Measurements from ENCODE around the gene ITPK1.
A peak's percentile ranks its signal among the peaks of the same experiment; 100 is the strongest.
"Not testable (repeated sequence)": the region's sequence is repeated elsewhere in the genome, so short reads cannot be mapped to it uniquely, and the experiment has no call there.

The ITPK1 gene

DNA sequence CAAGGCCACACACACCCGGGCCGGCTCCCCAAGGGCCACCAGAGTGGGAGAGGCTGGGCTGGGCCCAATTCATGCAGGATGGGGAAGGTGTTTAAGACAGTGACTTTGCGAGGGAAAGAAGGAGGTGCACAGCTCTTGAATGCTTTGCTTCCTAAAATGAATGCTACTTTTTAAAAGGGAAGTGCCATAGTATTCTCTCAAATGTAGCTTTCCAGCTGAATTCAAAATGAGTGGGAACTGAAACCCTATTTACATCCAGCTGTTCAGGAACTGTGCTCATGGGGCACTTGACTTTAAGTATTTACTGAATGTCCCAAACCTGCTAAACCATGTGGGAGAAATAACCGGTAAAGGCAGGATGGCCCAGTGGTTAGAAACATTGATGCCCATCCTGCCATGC lies 7.6 kb downstream of the ITPK1 start:
- no peaks in the 10 kb centered on the region for H3K27me3 ChIP-seq (ENCODE audit: control insufficient read depth, insufficient read depth, low read length)
- no peak overlapping the region for H3K4me3 ChIP-seq (ENCODE audit: low read length)
- H3K9ac ChIP-seq (ENCODE audit: low read length) = no peak overlapping the region
- H3K36me3 ChIP-seq (ENCODE audit: control insufficient read depth, insufficient read depth, low read length) = no peaks in the 10 kb centered on the region
- no peak overlapping the region for H3K27ac ChIP-seq (ENCODE audit: low read depth, low read length)
- no peaks in the 10 kb centered on the region for H3K4me1 ChIP-seq (ENCODE audit: control insufficient read depth, insufficient read depth, low read length)

DNA sequence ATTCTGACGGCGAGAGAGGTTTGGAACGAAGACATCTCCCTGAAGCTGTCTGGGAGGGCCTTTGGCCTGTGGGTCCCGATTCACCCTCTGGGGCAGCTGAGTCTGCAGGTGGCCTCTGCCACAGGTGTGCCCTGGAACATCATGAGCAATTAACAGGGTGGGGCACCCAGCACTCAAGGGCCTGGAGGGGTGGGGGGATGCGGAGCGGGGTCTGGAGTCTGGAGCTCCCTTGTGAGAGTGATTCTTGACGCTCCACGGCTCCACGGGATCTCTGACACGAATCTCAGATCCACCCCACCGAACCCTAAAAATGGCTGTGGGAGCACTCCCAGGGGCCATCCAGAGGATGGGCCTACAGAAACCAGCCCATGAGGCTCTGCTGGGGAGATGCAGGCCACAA lies 8.3 kb downstream of the ITPK1 start:
- H3K36me3 ChIP-seq (ENCODE audit: control insufficient read depth, insufficient read depth, low read length) = no peaks in the 10 kb centered on the region
- no peak overlapping the region for H3K27ac ChIP-seq (ENCODE audit: low read depth, low read length)
- H3K4me3 ChIP-seq (ENCODE audit: low read length) = no peak overlapping the region
- no peaks in the 10 kb centered on the region for H3K4me1 ChIP-seq (ENCODE audit: control insufficient read depth, insufficient read depth, low read length)
- H3K27me3 ChIP-seq (ENCODE audit: control insufficient read depth, insufficient read depth, low read length) = no peaks in the 10 kb centered on the region
- H3K9ac ChIP-seq (ENCODE audit: low read length) = no peak overlapping the region

DNA sequence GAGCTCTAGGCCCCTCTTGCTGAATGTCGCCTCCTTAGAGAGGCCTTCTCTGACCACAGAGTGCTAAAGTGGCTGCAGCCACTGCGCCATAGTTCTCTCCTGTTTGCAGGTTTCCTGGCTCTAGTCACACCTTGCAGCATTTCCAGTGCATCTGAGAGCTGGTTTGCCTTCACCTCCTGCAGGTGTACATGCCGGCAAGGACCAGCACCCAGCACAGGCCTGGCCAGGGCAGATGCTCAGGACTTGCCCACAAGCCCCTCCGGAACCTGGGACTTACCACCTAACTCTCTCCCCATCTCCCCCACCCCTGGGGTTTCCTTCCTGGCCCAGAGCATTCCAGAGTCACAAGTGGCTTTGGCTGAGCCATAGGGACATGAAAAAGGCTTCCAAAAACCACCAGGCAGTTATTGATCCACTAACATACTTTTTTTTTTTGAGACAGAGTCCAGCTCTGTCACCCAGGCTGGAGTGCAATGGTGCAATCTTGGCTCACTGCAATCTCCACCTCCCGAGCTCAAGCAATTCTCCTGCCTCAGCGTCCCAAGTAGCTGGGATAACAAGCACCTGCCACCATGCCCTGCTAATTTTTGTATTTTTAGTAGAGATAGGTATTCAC lies 9.1 kb downstream of the ITPK1 start:
- no peaks in the 10 kb centered on the region for H3K27me3 ChIP-seq (ENCODE audit: control insufficient read depth, insufficient read depth, low read length)
- H3K27ac ChIP-seq (ENCODE audit: low read depth, low read length) = no peak overlapping the region
- H3K9ac ChIP-seq (ENCODE audit: low read length) = no peak overlapping the region
- H3K4me1 ChIP-seq (ENCODE audit: control insufficient read depth, insufficient read depth, low read length) = no peaks in the 10 kb centered on the region
- H3K36me3 ChIP-seq (ENCODE audit: control insufficient read depth, insufficient read depth, low read length) = no peaks in the 10 kb centered on the region
- no peak overlapping the region for H3K4me3 ChIP-seq (ENCODE audit: low read length)

DNA sequence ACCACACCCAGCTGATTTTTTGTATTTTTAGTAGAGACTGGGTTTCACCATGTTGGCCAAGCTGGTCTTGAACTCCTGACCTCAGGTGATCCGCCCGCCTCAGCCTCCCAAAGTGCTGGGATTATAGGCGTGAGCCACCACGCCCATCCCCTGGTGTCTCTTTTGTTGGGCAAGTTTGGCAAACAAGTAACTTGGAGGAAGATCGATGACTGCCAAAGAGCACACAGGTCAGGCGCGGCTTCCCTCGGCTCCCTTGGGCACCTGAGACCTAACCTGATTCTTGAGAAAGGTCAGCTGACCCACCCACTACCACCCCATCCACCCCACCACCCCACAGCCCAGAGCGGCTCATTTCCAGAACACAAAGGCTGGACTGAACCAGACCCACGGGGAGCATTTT lies 9.9 kb downstream of the ITPK1 start:
- H3K27me3 ChIP-seq (ENCODE audit: control insufficient read depth, insufficient read depth, low read length); H3K4me3 ChIP-seq (ENCODE audit: low read length); H3K9ac ChIP-seq (ENCODE audit: low read length); H3K27ac ChIP-seq (ENCODE audit: low read depth, low read length); H3K4me1 ChIP-seq (ENCODE audit: control insufficient read depth, insufficient read depth, low read length); H3K36me3 ChIP-seq (ENCODE audit: control insufficient read depth, insufficient read depth, low read length): not testable (repeated sequence)

DNA sequence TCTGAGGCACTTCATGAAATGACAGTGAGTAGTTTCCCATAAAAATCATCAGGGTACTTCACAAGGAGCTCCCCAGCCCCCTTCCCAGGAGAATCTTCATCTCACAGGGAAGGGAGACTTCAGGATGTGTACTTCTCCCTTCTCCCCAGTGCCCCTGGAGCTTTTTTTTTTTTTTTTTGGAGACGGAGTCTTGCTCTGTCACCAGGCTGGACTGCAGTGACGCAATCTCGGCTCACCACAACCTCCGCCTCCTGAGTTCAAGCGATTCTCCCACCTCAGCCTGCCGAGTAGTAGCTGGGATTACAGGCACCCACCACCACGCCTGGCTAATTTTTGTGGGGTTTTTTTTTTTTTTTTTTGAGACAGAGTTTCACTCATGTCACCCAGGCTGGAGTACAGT lies 10.4 kb downstream of the ITPK1 start:
- no peaks in the 10 kb centered on the region for H3K27me3 ChIP-seq (ENCODE audit: control insufficient read depth, insufficient read depth, low read length)

DNA sequence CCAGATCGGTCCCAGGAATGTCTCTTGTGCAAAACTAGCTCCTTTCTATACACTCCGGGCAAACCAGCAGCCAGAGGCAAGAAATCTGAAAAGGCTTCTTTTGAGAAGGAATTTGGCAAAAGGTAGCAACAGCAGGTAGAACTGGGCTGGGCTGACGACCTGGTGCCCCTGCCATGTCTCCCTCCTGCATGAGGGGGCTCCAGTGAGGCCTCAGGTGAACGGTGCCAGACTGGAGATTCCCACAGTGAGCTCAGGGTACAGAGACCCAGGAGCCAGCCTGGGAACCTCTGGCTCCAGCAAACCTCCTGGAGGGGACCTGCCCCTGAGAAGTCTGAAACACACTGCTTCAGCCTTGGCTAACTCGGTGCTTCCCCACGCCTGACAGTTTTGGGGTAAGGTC lies 10.8 kb downstream of the ITPK1 start:
- Histone ChIP-seq H3K9ac (ENCODE audit: low read length) (no peak overlapping the region), H3K4me1 (ENCODE audit: control insufficient read depth, insufficient read depth, low read length) (no peaks in the 10 kb centered on the region), H3K4me3 (ENCODE audit: low read length) (no peak overlapping the region), H3K27me3 (ENCODE audit: control insufficient read depth, insufficient read depth, low read length) (no peaks in the 10 kb centered on the region), H3K36me3 (ENCODE audit: control insufficient read depth, insufficient read depth, low read length) (no peaks in the 10 kb centered on the region), H3K27ac (ENCODE audit: low read depth, low read length) (no peak overlapping the region)

More for the DNA sequence above, 10.4 kb downstream of the ITPK1 start:
- Histone ChIP-seq H3K27ac (ENCODE audit: low read depth, low read length) (no peak overlapping the region), H3K4me3 (ENCODE audit: low read length) (no peak overlapping the region), H3K36me3 (ENCODE audit: control insufficient read depth, insufficient read depth, low read length) (no peaks in the 10 kb centered on the region), H3K9ac (ENCODE audit: low read length) (no peak overlapping the region), H3K4me1 (ENCODE audit: control insufficient read depth, insufficient read depth, low read length) (no peaks in the 10 kb centered on the region)

DNA sequence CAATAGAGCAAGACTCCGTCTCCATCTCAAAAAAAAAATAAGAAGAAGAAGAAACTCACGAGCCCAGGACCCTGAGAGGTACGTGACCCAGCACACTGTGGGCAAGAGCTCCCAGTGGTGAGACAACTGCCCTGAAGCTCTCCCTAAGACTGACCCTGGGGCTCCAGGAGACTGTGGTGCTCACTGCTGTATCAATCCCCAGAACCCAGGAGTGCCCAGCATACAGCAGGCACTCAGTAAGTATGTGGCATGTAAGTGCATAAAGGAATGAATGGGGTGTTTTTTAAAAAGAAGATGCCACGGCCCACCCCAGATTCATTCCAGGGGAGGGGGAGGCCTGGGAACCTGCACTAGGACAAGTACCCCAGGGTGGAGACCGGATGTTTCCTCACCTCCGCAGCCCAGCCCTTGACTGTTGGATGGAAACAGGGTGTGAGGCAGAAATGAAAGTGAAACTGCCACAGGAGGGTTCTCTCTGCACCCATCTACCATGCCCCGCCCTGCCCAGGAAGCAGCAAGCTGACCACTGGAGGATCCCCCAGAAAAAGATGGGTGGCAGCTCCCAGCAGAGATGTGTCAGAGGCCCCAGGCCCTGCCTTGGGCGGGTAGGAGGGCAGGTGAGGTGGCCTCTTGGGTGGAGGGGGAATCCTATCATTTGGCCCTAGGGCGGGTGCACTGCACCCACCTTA lies 12.2 kb downstream of the ITPK1 start:
- no peak overlapping the region for H3K9ac ChIP-seq (ENCODE audit: low read length)
- no peaks in the 10 kb centered on the region for H3K36me3 ChIP-seq (ENCODE audit: control insufficient read depth, insufficient read depth, low read length)
- peak overlapping the region; percentile 43 for H3K4me3 ChIP-seq (ENCODE audit: low read length)
- no peaks in the 10 kb centered on the region for H3K27me3 ChIP-seq (ENCODE audit: control insufficient read depth, insufficient read depth, low read length)
- no peaks in the 10 kb centered on the region for H3K4me1 ChIP-seq (ENCODE audit: control insufficient read depth, insufficient read depth, low read length)
- no peak overlapping the region for H3K27ac ChIP-seq (ENCODE audit: low read depth, low read length)

DNA sequence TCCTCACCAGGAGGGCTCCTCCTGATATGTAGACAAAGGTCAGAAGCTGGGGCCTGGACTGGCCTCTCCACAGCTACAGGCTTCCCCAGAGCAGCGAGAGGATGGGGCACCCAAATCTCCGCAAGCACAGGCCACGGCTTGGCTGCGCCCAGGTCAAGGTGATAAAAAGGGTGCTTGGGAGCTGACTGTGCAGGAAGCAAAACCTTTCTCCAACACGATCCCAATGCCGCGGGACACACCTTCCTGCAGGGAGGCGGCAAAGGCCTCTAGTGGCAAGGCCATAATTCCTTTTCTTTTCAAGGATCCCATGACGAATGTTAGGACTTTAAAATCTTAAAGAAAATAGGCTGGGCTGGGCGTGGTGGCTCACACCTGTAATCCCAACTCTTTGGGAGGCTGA lies 13.6 kb downstream of the ITPK1 start:
- Histone ChIP-seq H3K36me3 (ENCODE audit: control insufficient read depth, insufficient read depth, low read length) (no peaks in the 10 kb centered on the region), H3K4me1 (ENCODE audit: control insufficient read depth, insufficient read depth, low read length) (no peaks in the 10 kb centered on the region), H3K4me3 (ENCODE audit: low read length) (no peak overlapping the region), H3K27ac (ENCODE audit: low read depth, low read length) (no peak overlapping the region), H3K27me3 (ENCODE audit: control insufficient read depth, insufficient read depth, low read length) (no peaks in the 10 kb centered on the region), H3K9ac (ENCODE audit: low read length) (no peak overlapping the region)

DNA sequence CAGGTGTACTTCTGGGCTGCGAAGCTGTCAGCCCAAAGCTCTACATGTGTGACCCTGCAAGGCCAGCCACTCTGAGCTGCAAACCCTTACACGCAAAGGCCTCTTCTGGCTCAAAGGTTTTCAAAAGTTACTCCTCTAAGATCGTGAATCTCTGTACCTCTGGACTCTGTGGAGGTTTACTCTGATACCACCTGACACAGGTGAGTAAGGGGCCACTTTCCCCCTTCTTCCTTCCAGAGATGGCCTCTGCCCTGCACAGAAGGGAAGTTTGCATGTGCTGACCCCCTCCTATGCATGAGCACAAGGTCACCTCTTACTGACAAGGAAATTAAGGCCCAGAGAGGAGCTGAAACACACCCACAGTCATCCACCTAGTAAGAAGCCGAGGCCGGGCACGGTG lies 14.5 kb downstream of the ITPK1 start:
- H3K27ac ChIP-seq (ENCODE audit: low read depth, low read length) = no peak overlapping the region
- H3K9ac ChIP-seq (ENCODE audit: low read length) = no peak overlapping the region
- no peaks in the 10 kb centered on the region for H3K4me1 ChIP-seq (ENCODE audit: control insufficient read depth, insufficient read depth, low read length)
- no peaks in the 10 kb centered on the region for H3K27me3 ChIP-seq (ENCODE audit: control insufficient read depth, insufficient read depth, low read length)
- H3K4me3 ChIP-seq (ENCODE audit: low read length) = no peak overlapping the region
- no peaks in the 10 kb centered on the region for H3K36me3 ChIP-seq (ENCODE audit: control insufficient read depth, insufficient read depth, low read length)

DNA sequence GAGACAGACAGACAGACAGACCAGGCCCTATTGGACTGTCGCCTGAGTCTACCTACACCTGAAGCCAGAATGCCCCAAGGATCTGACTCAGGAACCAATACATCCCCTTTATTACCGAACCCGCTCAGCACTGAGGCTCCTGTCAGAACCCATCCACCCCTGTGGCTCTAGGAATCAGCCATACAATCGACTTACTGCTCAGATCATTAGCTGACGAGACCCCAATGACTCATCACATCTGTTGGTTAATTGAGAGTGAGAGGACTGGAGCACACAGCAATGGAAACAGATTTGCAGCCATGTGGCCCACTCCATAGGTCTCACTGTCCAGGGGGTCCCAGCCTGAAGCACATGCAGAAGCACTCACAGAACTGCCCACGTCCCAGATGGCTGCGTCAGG lies 15.2 kb downstream of the ITPK1 start:
- H3K36me3 ChIP-seq (ENCODE audit: control insufficient read depth, insufficient read depth, low read length) = no peaks in the 10 kb centered on the region
- no peak overlapping the region for H3K4me3 ChIP-seq (ENCODE audit: low read length)
- no peaks in the 10 kb centered on the region for H3K4me1 ChIP-seq (ENCODE audit: control insufficient read depth, insufficient read depth, low read length)
- H3K9ac ChIP-seq (ENCODE audit: low read length) = no peak overlapping the region
- H3K27ac ChIP-seq (ENCODE audit: low read depth, low read length) = no peak overlapping the region
- H3K27me3 ChIP-seq (ENCODE audit: control insufficient read depth, insufficient read depth, low read length) = no peaks in the 10 kb centered on the region

DNA sequence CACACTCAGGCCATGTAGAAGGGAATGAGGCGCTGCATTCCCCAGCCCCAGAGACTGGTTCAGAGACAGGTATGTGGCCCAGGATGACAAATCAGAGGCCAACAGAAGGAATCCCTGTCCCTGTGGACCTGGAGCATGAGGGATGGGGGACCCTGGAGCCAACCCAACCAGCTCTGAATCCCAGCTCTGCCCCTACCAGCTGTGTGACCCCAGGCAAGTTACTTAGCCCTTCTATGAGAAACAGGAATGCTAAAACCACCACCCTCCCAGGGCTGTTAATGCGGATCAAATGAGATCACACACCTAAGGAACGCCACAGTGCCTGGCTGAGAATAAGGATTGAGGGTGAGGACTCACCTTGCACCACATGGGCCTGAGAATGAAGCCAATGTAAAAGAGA lies 15.6 kb downstream of the ITPK1 start:
- H3K27ac ChIP-seq (ENCODE audit: low read depth, low read length) = no peak overlapping the region
- no peak overlapping the region for H3K4me3 ChIP-seq (ENCODE audit: low read length)
- no peak overlapping the region for H3K9ac ChIP-seq (ENCODE audit: low read length)
- no peaks in the 10 kb centered on the region for H3K36me3 ChIP-seq (ENCODE audit: control insufficient read depth, insufficient read depth, low read length)
- H3K4me1 ChIP-seq (ENCODE audit: control insufficient read depth, insufficient read depth, low read length) = no peaks in the 10 kb centered on the region
- no peaks in the 10 kb centered on the region for H3K27me3 ChIP-seq (ENCODE audit: control insufficient read depth, insufficient read depth, low read length)

DNA sequence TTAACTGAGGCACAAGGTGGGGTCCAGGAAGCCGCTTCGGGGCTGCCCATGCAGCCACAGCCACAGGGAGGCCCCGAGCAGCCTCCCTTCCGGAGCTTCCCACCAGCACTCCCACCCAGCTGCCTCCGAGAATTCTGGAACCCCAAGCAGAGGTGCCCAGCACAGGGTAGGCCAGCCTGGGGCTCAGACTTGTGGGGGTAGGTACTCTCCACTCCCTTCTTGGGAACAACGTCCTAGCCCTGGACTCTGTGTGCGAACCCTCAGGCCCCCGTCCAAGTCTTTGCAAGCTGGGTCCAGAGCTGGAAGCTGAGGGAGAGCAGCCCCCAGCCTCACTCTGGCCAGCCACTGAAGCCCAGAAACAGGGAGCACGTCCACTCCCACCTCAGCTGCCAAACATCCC lies 16.1 kb downstream of the ITPK1 start:
- H3K27ac ChIP-seq (ENCODE audit: low read depth, low read length) = no peak overlapping the region
- H3K9ac ChIP-seq (ENCODE audit: low read length) = no peak overlapping the region
- H3K4me3 ChIP-seq (ENCODE audit: low read length) = no peak overlapping the region
- H3K27me3 ChIP-seq (ENCODE audit: control insufficient read depth, insufficient read depth, low read length) = no peaks in the 10 kb centered on the region
- H3K36me3 ChIP-seq (ENCODE audit: control insufficient read depth, insufficient read depth, low read length) = no peaks in the 10 kb centered on the region
- no peaks in the 10 kb centered on the region for H3K4me1 ChIP-seq (ENCODE audit: control insufficient read depth, insufficient read depth, low read length)

DNA sequence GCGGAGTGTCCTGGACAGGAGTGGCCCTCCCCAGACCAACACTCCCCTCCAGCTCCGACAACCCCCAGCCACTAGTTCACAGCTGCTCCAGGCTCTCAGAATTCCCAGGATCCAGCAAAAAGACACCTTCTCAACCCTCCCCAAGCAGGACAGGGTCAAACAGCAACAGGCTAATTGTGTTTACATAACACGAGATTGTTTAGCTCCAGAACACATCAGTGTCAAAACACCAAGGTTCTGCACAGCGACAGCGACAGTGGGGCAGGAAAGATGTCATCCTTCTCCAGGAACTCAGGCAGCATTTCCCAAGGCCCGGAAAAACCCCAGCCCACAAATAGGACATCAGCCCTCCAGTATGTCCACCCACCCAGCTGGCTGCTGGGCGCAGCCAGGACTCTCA lies 16.5 kb downstream of the ITPK1 start:
- no peak overlapping the region for H3K27ac ChIP-seq (ENCODE audit: low read depth, low read length)
- H3K27me3 ChIP-seq (ENCODE audit: control insufficient read depth, insufficient read depth, low read length) = no peaks in the 10 kb centered on the region
- H3K9ac ChIP-seq (ENCODE audit: low read length) = no peak overlapping the region
- no peaks in the 10 kb centered on the region for H3K4me1 ChIP-seq (ENCODE audit: control insufficient read depth, insufficient read depth, low read length)
- H3K36me3 ChIP-seq (ENCODE audit: control insufficient read depth, insufficient read depth, low read length) = no peaks in the 10 kb centered on the region
- no peak overlapping the region for H3K4me3 ChIP-seq (ENCODE audit: low read length)

All from rectal smooth muscle tissue (tissue), 1 donor.